GM21423 (cell line): ENCODE measurements around the gene IFI16.
"Not testable (repeated sequence)": the region's sequence is repeated elsewhere in the genome, so short reads cannot be mapped to it uniquely, and the experiment has no call there.

ENCODE experiments used
- ATAC-seq: cut with Tn5 transposase; IDR thresholded peaks from one replicate; pipeline ENCODE4 v1.9.1; 2021; ENCODE audit warnings: mild to moderate bottlenecking, moderate library complexity; ENCODE audit not compliant: unreplicated experiment

The IFI16 gene

DNA sequence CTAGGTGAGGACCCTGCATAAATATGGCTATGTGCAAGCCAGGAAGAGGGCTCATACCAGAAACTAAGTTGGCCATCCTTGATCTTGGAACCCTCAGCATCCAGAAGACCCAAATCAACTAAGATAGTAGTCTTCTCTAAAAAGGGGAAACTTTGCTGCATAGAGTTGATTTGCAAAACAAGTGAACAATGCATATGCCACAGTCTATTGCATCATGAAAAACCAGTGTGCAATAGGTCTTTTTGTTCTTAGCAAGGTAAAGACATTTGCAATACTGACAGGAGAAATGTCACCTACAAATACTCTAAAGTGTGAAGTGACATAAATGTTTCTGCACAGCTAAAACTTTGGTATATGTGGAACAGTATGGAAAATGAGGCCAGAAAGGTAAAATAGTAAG is 2.0 kb upstream of the IFI16 start:
- ATAC-seq = no peak

DNA sequence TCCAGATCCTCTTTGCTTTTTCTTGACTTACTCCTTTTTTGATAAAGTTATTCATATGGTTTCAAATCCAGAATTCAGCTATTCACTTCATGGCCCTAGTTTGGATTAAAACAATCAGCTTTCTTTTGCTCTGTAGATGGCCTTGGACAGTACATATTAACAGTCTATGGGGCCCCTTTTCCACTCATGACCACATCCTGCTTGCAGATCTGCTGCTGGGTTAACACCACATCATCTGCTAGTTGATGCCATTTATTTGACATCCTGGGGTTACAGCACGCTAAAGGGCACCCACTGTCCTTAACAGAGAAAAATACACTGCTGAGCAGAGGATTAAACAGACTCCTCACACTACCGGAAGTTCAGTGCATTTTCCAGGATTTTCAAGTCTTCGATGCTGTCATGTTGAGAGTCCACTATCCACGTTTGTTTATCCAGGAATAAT is 941 bp upstream of the IFI16 start:
- ATAC-seq = peak; percentile 73

DNA sequence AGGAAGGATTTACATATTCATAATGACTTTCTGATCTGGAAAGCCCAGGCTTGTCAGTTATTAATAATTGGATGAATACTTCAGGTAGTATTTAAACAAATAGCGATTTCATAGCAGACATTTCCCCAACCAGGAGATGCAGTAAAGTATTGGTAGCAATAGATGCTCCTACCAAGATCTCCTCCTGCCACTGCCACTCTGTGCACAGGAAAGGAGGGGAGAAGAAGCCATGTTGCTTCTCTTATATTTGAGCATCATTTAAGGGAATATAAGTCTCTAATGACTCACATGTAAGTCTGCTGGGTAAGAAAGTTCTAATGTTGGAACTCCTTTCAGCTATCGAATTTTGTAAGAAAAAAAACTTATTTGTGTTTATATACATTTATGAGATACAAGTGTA is 420 bp upstream of the IFI16 start:
- ATAC-seq = no peak

DNA sequence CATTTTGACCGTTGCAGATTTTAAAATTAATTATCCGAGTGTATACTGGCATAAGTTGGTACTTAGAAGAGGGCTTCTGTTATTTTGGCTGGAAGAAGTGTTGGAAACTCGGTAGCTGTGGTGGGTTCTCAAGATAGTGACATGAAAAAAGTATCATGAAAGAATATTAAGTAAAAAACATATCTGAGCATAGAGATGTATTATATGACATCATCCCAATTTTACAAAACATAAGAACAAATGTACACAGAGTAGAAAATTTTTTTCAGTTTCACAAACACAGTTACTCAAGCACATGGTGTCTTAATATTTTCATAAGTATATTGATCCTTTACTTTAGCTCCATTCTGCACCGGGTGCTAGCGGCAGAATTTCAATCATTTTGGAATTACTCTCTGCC is 684 bp downstream of the IFI16 start:
- no peak for ATAC-seq

DNA sequence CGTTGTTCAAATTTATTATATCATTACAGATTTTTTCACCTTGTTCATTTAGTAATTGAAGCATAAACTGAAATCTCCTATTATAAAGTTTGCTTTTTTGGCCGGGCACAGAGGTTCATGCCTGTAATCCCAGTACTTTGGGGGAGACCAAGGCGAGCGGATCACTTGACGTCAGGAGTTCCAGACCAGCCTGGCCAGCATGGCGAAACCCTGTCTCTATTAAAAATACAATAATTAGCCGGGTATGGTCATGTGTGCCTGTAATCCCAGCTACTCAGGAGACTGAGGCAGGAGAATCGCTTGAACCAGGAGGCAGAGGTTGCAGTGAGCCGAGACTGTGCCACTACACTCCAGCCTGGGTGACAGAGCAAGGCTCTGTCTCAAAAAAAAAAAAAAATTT is 1.3 kb downstream of the IFI16 start:
- not testable (repeated sequence) for ATAC-seq

DNA sequence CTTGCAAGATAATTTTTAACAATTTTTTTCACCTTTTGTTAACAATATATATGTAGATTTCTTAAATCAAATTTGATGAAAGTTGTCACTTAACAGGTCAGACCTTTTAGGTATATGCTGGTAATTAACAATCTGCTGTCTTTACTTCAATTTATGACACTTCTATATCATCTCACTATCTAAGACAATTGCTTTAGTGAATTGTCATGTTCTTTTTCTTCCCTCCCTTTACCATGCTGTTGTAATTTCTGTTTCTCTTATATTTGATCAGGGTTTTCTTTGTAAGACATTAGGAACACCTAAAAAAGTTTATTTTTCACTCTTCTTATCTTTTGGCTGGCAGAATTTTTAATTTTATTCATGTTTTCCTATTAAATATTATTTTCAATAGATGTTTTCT is 2.0 kb downstream of the IFI16 start:
- ATAC-seq = no peak

DNA sequence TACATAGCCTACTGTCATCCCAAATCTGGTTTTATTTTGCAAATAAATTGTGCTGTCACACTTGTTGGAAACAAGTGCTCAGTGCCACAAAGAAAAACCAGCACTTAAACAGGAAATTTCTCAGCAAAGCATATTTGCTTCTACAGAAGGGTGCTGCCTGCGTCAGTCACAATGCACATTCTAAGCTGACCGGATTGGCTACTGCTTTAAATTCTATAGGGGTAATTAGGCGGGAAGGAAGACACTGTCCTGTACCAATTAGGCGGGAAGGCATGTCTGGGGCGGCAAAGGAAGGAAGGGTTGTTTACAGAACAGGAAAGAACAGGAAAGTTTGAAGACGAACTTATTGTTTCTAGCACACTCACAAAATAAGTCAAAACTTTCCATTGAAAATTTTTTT is 2.8 kb downstream of the IFI16 start:
- ATAC-seq = peak; percentile 35

DNA sequence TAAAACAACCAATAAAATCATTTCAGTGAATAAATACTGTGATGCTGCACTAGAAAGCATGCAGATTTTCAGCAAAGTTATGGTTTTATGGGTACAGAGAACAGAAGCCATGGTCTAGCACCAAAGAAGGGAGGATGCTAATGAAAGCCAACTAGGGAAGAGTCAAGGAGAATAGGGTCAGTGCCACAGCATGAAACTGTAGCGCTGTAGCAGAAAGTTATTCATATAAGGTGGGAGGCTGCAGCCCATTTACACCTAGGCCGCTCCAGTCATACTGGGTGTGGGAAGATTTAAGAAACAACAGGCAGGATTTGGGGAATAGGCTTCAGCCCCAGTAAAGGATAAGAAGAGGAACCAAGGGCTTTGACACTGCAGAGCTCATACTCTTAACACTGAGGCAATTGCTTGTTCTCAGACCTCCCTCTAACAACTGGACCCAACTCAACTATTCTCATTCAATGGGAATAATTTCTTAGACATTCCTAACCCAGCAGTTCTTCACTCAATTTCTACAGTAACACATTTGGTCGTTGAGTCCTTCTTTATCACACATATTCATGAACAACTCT is 4.4 kb downstream of the IFI16 start:
- ATAC-seq = no peak

DNA sequence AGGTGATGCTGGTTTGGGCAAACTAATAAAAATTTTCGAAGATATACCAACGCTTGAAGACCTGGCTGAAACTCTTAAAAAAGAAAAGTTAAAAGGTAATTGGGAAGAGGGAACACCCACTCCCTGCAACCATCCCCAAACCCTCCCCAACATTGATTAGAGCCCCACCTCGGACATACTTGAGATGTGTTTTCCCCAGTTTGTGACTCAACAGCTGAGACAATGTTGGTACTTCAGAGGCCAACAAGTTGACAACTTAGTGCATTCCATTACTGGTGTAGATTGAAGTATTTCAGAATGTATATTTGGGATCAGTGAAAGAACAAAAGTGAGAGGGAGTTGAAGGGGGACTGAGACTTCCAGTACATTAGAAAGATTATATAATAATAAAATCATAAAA is 5.1 kb downstream of the IFI16 start:
- ATAC-seq = no peak

DNA sequence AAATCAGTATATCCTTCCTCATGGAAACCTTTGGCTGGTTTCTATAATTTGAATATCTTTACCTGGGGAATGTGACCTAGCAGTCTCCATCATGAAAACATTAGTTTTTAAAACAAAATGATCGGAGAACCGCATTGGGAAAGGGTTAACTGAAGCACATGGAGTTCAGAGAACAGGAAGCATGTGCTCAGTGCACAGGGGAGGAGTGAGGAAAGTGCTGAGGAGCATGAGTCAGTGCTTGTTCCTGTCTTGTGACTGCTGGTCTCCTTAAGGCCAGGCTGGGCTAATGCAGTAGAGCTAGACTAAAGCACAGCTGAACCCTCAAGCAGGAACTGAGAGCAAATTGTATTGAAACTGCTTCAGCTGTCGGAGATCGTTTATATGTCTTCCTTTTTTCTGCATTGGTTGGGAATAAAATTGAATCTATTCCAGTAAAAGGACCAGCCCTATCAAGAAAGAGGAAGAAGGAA is 5.8 kb downstream of the IFI16 start:
- peak; percentile 93 for ATAC-seq

DNA sequence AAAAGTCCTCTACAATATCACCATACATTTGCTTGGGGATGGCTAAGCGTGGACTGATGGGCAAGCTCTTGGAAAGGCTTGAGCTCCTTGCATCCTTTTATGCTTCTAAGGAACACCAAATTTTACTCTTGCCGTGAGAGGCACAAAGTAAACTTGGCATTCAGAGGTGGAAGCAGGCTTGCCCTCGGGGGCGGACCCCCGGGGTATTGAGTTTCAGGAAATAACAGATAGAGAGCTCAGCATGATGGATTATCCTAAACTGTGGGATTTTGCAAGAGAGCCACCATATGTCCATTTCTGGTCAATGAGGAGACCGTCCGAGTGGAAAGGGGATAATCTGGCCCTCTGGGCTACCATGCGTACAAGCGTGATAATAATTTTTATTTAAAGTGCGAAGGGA is 14.0 kb downstream of the IFI16 start:
- no peak for ATAC-seq

DNA sequence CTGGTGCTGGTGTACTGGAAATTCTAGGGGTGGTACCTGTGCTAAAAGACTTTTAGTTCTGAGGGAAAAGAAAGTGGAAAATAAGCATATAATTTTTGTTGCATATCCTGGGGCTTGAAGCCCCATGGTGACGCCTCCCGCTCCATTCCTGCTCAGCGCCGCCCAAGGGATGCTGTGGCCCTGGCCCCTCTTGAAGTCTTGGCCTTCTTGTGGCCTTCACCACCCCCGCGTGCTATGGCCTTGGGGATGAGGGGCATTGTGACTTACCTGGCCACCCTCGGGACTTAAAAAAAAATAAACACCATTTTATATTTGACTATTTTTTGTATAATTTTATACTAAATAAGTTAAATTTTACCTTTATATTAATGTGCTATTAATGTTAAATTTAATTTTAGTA is 15.3 kb downstream of the IFI16 start:
- ATAC-seq = no peak

DNA sequence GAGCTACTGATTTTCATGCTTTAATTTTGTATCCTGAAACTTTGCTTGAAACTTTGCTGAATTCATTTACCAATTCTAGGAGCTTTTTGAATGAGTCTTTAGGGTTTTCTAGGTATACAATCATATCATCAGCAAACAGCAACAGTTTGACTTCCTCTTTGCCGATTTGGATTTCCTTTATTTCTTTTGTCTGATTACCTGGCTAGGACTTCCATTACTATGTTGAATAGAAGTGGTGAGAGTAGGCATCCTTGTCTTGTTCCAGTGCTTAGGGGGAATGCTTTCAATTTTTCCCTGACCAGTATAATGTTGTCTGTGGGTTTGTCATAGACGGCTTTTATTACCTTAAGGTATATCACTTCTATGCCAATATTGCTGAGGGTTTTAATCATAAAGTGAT is 17.1 kb downstream of the IFI16 start:
- ATAC-seq = not testable (repeated sequence)

DNA sequence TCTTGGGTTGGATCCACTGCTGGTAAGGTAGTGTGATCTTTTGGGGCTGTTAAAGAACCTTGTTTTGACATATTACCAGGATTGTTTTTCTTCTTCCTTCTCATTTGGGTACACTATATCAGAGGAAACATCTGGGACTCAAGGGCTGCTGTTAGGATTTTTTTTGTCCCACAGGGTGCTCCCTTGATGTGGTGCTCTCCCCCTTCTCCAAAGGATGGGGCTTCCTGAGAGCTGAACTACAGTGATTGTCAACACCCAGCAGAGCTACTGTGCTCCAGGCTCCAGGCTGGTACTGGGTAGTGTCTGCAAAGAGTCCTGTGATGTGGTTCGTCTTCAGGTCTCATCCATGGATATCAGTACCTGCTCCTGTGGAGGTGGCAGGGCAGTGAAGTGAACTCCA is 20.6 kb downstream of the IFI16 start:
- ATAC-seq = no peak

DNA sequence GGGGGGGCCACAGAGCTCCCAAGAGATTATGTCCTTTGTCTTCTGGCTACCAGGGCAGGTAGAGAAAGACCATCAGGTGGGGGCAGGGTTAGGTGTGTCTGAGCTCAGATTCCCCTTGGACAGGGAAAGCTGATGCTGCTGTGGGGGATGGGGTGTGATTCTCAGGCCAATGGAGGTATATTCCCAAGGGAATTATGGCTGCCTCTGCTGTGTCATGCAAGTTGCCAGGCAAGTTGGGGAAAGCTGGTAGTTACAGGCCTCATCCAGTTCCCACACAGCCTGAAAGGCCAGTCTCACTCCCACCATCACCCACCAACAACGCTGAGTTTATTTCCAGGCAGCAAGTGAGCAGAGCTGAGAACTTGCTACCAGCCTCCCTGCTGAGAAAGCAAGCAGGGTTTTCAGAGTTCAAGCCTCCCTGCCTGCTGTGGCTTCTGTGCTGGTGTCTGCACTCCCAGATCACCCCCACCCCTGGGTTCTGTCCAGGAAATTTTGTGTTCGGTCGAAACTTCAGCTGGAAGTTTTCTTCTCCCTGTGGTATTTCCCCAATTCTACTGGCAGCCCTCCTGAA is 21.3 kb downstream of the IFI16 start:
- ATAC-seq = no peak

DNA sequence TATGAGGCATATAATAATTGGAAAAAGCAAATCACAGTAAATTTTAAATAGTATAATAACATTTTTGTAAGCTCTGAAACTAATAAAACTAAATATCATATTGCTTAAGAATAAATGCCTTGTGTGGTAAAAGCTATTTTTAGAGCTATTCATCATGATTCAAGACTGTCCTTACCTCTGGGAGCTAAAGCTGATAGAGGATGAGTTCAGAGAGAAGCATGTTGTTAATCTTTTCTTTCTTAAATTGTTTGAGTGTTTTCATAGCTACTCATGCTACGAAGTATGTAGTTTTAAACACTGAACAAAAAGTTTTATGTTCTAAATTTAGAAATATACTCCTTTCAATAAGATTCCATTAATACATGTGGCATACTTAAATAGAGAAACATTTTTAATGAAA is 30.5 kb downstream of the IFI16 start:
- ATAC-seq = no peak

DNA sequence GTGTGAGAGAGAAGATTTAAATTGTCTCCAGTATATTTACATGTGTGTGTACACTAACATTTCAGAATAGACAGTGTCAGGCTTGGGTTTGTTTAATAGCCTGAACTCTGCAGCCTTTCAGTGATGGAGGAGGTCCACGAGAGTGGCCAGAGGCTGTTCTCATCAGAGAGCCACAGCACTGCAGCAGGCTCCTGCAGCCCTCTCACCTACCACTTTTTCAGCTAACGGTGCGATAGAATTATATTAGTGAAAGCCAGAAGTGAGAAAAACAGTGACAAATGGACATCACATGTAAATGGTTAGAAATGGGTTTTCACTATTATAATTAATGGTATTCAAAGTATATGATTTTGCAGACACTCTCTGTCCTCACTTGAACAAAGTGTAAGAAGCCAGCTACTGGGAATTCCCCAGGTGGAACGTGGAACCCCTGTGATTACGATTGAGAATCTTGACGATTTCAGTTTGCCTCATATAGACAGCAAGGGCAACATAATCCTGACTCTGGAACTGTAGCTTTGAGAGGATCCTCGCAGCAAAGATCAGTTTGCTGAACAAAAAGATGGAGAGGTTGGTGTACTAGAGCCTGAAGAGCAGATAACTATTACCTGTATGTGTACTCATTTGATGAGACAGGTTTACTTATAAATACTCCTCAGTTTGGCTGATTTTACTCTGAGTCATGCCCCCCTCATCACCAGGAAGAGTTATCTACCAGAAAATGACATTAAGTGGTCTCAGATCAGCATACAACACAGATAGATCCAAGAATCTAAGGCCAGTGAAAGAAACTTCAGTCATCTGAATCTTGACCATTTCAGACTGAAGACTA is 31.4 kb downstream of the IFI16 start:
- no peak for ATAC-seq

DNA sequence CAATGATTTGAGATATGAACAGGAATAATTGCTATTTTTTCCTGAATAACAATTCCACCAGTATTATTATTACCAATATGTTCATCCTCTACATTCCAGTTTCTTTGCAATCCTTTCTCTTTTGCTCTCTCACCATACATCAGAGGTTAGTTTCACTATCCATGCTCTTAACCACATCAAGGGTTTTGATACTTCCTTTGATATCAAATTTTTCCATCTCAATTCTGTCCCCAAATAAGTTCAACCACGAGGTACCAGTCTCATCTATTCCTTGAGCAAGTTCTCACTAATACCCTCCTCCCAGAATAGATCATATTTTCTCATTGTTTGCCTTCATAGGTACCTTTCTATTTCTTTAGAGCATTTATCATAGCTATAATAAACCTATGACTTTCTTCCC is 36.8 kb downstream of the IFI16 start:
- ATAC-seq = not testable (repeated sequence)

DNA sequence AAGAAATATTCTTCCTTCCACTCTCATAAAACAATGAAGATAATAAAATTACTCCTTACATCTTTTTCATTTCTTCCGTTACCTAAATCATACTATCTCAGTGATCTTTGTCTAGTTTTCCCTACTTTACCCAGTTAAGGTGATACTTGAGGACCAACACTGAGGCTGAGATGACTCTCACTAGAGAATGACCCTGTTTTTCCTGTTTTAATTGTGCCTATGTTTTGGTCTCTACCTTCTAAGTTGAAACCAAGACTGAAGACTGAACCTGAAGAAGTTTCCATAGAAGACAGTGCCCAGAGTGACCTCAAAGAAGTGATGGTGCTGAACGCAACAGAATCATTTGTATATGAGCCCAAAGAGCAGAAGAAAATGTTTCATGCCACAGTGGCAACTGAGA is 41.7 kb downstream of the IFI16 start:
- no peak for ATAC-seq

DNA sequence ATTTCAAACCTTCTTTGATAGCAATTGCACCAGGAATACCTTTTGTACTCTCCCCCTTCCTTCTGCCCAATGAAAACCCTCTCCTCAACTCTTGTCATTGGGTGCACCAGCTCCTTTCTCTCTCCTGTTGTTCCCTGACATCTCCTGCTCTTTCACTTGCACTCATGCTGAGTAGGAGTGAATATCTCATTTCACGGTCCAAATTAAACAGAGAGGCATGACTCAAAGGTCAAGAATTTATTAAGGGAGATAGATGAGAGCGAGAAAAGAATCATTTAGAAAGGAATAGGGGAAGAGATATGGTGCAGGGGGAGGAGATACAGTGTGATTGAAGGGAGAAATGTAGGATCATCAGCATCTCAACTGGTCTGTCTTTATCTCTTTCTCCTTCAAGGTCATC is 44.7 kb downstream of the IFI16 start:
- ATAC-seq = no peak

DNA sequence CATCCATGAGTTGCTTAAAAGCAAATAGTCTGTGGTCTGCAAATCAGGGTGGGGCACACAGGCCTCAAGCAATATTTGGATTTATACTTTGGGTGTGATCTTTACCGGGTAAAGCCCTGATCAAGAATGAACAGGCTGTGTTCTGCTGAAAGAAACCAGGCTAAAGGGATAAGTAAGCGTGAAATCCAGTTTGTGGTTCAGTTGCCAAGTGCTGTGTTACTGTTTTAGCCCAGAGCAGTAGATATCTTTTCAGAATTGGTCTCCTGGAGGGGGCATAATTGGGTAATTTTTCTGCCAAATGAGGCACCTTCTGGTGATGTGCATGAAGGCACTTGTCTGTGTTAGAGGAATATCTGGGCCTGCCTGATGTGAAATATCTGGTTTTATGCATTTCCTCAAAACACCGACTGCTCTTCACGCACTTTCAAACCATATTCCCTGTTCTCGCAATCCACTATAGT is 45.5 kb downstream of the IFI16 start:
- ATAC-seq = no peak

DNA sequence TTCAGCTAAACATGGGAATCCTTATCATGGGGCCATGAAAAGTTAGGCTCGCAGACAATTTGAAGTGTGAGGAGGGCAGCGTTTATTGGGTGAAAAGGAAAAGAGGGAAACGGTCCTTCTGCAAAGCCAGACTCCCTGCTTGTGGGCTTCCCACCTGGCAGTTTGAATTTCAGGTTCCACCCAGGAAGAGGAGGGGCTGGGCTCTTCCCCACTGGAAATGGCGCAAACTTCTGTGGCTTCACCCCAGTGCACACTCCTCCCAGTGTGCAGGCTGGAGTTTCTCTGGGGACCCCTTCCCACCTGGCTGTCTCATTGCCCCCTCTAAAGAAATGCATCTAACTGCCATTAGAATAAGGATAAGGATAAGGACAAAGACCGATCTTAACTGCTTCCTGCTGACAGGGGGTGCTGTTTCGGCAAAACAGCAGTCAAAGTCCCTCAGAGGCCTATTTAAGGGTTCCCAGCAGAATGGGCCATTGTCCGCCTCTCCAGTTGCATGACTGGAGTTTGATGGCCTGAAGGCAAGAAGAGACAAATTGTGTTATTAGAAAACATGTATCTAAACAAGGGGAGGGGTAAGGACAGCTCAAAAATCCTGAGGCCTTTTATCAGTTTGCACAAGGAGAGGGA is 46.5 kb downstream of the IFI16 start:
- no peak for ATAC-seq
